IPS-20b (cell line): Measurements from ENCODE around the gene ETV6.
"Not testable (repeated sequence)": the region's sequence is repeated elsewhere in the genome, so short reads cannot be mapped to it uniquely, and the experiment has no call there.

ENCODE experiments used
- H3K27ac ChIP-seq: one replicate; pipeline ENCODE4 v1.5.1; 2013; ENCODE audit warnings: low read length
- H3K27me3 ChIP-seq: 2 replicates; pipeline ENCODE4 v1.6.1; 2013; ENCODE audit warnings: mild to moderate bottlenecking, low read length, inconsistent platforms; ENCODE audit not compliant: insufficient read depth
- H3K36me3 ChIP-seq: 2 replicates; pipeline ENCODE4 v1.6.1; 2013; ENCODE audit warnings: low read depth, mild to moderate bottlenecking, inconsistent platforms, low read length, moderate library complexity; ENCODE audit not compliant: insufficient read depth
- H3K4me1 ChIP-seq: 2 replicates; pipeline ENCODE4 v1.6.1; 2013; ENCODE audit warnings: mild to moderate bottlenecking, control low read depth, inconsistent platforms, low read length, moderate library complexity; ENCODE audit not compliant: insufficient read depth
- H3K4me3 ChIP-seq: 2 replicates; pipeline ENCODE4 v1.5.1; 2013; ENCODE audit warnings: mild to moderate bottlenecking, low read length, inconsistent platforms
- H3K9ac ChIP-seq: 2 replicates; pipeline ENCODE4 v1.6.1; 2013; ENCODE audit warnings: low read depth, mild to moderate bottlenecking, inconsistent platforms, low read length, moderate library complexity
- H3K9me3 ChIP-seq: 2 replicates; pipeline ENCODE4 v1.6.1; 2013; ENCODE audit warnings: mild to moderate bottlenecking, low read depth, low read length, inconsistent platforms; ENCODE audit not compliant: insufficient read depth

ETV6 gene

GRCh38 chr12:11627709-11628108 lies 21.8 kb upstream of the ETV6 start:
- H3K9ac ChIP-seq, H3K27me3 ChIP-seq, H3K27ac ChIP-seq, H3K4me3 ChIP-seq, H3K9me3 ChIP-seq, H3K36me3 ChIP-seq: not testable (repeated sequence)
- peaks cover 13% of the 10 kb centered on the region for H3K4me1 ChIP-seq

DNA sequence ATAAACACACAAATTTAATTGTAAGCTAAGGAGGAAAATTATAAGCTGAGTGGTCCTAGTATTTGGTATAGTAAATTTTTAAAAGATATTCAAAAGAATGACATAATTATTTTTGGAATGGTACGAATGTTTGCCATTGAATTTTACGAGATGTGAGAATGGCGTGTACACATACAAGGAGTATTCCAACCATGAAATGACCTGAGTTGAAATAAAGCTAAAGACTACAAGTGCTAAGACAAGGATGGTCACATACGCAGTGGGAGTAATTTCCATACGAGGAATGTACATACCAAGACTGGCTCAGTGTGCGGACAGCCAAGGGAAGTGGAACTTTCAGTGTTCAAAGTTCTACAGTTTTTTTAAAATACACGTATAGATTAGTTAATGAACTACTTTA lies 21.1 kb upstream of the ETV6 start:
- peaks cover 6% of the 10 kb centered on the region; the same call in 1 of the 2 replicates for H3K9me3 ChIP-seq
- no peak overlapping the region for H3K9ac ChIP-seq
- peaks cover 7% of the 10 kb centered on the region for H3K4me1 ChIP-seq
- H3K27me3 ChIP-seq, result no peaks in the 10 kb centered on the region
- no peaks in the 10 kb centered on the region; the same call in 1 of the 2 replicates for H3K36me3 ChIP-seq
- H3K27ac ChIP-seq, result no peak overlapping the region
- no peak overlapping the region for H3K4me3 ChIP-seq

DNA sequence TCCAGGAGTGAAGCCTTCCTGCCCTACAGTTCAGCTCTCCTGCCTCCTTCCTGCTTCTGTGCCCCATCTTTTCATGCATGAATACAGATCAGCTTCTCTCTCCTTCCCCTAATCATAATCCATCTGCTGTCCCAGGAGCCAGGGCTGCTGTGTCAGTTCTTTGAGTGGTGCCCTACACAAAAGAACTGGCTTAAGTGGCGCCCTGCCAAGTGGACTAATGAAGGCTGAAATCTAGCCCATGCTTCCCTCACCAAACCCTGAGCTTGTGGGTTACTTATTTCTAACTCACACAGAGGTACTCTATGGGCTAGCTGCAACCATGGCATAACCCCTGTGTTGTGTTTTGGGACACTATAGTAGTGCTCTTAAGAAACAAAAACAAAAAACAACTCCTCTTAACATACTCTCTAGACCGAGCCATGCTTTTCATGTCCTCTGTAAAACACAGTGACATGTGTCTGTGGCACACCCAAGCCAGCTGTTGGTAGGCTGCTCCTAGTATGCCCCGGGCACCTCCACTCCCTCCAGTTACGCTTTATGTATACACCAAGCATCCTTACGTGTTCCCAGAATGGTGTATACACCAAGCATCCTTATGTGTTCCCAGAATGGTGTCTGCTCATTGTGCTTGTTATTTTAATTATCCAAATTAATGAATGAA lies 19.3 kb upstream of the ETV6 start:
- no peak overlapping the region for H3K9ac ChIP-seq
- H3K4me1 ChIP-seq, result no peaks in the 10 kb centered on the region
- no peak overlapping the region for H3K4me3 ChIP-seq
- H3K27ac ChIP-seq, result no peak overlapping the region
- no peaks in the 10 kb centered on the region for H3K27me3 ChIP-seq
- H3K36me3 ChIP-seq, result no peaks in the 10 kb centered on the region; the same call in 1 of the 2 replicates
- 0 out of 2 replicates have a peak, but pooled peaks cover 4% of the 10 kb centered on the region for H3K9me3 ChIP-seq

- no peak overlapping the region for H3K9ac ChIP-seq
- H3K36me3 ChIP-seq, result peaks cover 2% of the 10 kb centered on the region; the same call in 1 of the 2 replicates
- H3K27me3 ChIP-seq, result no peaks in the 10 kb centered on the region
- H3K9me3 ChIP-seq, result peaks cover 15% of the 10 kb centered on the region
- no peaks in the 10 kb centered on the region for H3K4me1 ChIP-seq
- H3K4me3 ChIP-seq, result no peak overlapping the region
- H3K27ac ChIP-seq, result no peak overlapping the region
Measured at GRCh38 chr12:11631288-11631687, 18.2 kb upstream of the ETV6 start.

- not testable (repeated sequence) for H3K27me3 ChIP-seq
Measured at GRCh38 chr12:11631881-11632280, 17.6 kb upstream of the ETV6 start.

GRCh38 chr12:11633968-11634367 lies 15.5 kb upstream of the ETV6 start:
- peaks cover 2% of the 10 kb centered on the region; the same call in 1 of the 2 replicates for H3K36me3 ChIP-seq
- peaks cover 25% of the 10 kb centered on the region for H3K9me3 ChIP-seq
- no peak overlapping the region for H3K4me3 ChIP-seq
- H3K27me3 ChIP-seq, result no peaks in the 10 kb centered on the region
- no peaks in the 10 kb centered on the region for H3K4me1 ChIP-seq
- no peak overlapping the region for H3K9ac ChIP-seq
- H3K27ac ChIP-seq, result no peak overlapping the region

More at GRCh38 chr12:11631881-11632280, 17.6 kb upstream of the ETV6 start:
- peaks cover 21% of the 10 kb centered on the region for H3K9me3 ChIP-seq
- H3K9ac ChIP-seq, H3K4me3 ChIP-seq, H3K36me3 ChIP-seq, H3K27ac ChIP-seq, H3K4me1 ChIP-seq: not testable (repeated sequence)

DNA sequence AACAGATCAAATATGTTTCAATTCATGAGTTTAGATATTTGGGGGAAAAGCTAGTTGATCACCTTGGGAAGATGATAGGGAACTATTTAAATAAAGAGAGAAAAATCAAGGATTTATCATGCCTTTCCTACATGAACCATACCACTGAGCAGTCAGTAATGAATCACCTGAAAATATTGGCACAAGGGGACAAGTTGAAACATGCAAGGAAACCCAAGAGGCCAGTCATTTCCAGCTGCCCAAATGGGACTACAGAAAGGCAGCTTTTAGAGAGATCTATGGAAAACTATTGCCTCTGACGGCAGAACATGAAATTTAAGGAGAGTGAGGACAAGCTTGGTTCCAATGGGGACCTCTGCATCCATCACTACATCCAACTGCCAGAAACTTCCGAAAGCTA lies 14.1 kb upstream of the ETV6 start:
- Histone ChIP-seq H3K36me3 (peaks cover 2% of the 10 kb centered on the region; the same call in 1 of the 2 replicates), H3K27ac (no peak overlapping the region), H3K4me3 (no peak overlapping the region), H3K4me1 (no peaks in the 10 kb centered on the region), H3K27me3 (no peaks in the 10 kb centered on the region), H3K9ac (no peak overlapping the region), H3K9me3 (peaks cover 25% of the 10 kb centered on the region)

- H3K9ac ChIP-seq, result no peak overlapping the region
- peaks cover 25% of the 10 kb centered on the region for H3K9me3 ChIP-seq
- no peaks in the 10 kb centered on the region for H3K4me1 ChIP-seq
- H3K27ac ChIP-seq, result no peak overlapping the region
- H3K4me3 ChIP-seq, result no peak overlapping the region
- H3K27me3 ChIP-seq, result no peaks in the 10 kb centered on the region
- peaks cover 2% of the 10 kb centered on the region; the same call in 1 of the 2 replicates for H3K36me3 ChIP-seq
Measured at GRCh38 chr12:11638315-11638916, 11.1 kb upstream of the ETV6 start.

DNA sequence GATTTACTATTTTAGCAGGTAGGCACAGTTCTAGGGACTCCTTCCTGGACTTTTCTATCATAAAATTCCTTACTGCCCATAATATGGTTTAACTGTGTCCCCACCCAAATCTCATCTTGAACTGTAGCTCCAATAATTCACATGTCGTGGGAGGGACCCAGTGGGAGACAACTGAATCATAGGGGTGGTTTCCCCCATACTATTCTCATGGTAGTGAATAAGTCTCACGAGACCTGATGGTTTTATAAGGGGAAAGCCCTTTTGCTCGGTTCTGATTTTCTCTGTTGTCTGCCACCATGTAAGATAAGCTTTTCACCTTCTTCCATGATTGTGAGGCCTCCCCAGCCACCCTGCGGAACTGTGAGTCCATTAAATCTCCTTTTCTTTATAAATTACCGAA lies 10.0 kb upstream of the ETV6 start:
- Histone ChIP-seq H3K9ac (no peak overlapping the region), H3K36me3 (peaks cover 2% of the 10 kb centered on the region; the same call in 1 of the 2 replicates), H3K27me3 (no peaks in the 10 kb centered on the region), H3K9me3 (peaks cover 25% of the 10 kb centered on the region), H3K27ac (no peak overlapping the region), H3K4me1 (no peaks in the 10 kb centered on the region), H3K4me3 (no peak overlapping the region)

DNA sequence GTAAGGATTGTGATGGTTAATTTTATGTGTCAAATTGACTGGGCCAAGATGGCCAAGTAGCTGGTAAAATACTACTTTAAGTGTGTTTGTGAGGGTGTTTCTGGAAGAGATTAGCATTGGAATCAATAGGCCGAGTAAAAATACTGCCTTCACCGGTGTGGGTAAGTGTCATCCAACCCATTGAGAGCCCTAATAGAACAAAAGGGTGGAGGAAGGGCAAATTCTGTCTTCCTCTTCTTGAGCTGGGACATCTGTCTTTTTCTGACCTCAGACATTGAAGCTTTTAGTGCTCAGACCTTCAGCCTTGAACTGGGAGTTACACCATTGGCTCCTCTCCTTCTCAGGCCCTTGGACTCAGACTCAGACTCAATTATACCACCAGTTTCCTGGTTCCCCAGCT lies 8.0 kb upstream of the ETV6 start:
- no peak overlapping the region for H3K27ac ChIP-seq
- H3K4me1 ChIP-seq, result no peaks in the 10 kb centered on the region
- H3K4me3 ChIP-seq, result no peak overlapping the region
- no peaks in the 10 kb centered on the region for H3K36me3 ChIP-seq
- H3K27me3 ChIP-seq, result no peaks in the 10 kb centered on the region
- no peak overlapping the region for H3K9ac ChIP-seq
- peaks cover 7% of the 10 kb centered on the region for H3K9me3 ChIP-seq

- no peak overlapping the region for H3K9ac ChIP-seq
- H3K27me3 ChIP-seq, result no peaks in the 10 kb centered on the region
- H3K4me1 ChIP-seq, result no peaks in the 10 kb centered on the region
- H3K4me3 ChIP-seq, result no peak overlapping the region
- no peaks in the 10 kb centered on the region for H3K9me3 ChIP-seq
- H3K36me3 ChIP-seq, result no peaks in the 10 kb centered on the region
- H3K27ac ChIP-seq, result no peak overlapping the region
Measured at GRCh38 chr12:11642785-11643184, 6.7 kb upstream of the ETV6 start.

DNA sequence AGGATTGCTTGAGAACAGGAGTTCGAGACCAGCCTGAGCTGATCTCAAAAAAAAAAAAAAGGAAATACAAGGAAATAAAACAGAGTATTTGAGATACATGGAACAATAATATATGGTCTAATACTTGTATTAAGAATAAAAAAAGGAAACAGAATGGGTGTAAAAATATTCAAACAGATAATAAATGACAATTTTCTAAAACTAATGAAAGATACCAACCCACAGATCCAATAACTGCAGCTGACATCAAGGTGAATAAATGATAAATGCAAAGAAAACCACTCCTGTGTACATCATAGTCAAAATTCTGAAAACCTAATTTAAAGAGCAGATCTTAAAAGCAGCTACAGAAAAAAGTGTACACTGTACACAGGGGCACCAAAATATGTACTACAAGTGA lies 4.1 kb upstream of the ETV6 start:
- no peak overlapping the region for H3K9ac ChIP-seq
- no peaks in the 10 kb centered on the region for H3K9me3 ChIP-seq
- H3K4me3 ChIP-seq, result no peak overlapping the region
- no peaks in the 10 kb centered on the region for H3K4me1 ChIP-seq
- H3K36me3 ChIP-seq, result no peaks in the 10 kb centered on the region
- H3K27ac ChIP-seq, result no peak overlapping the region
- H3K27me3 ChIP-seq, result no peaks in the 10 kb centered on the region
